ENCODE results near the gene CDK6. TPM values are rescaled to one million over a fixed set of nuclear protein-coding genes. Genes with fewer than 3 reads are reported as not detected.
"Not testable (repeated sequence)": the region's sequence is repeated elsewhere in the genome, so short reads cannot be mapped to it uniquely, and the experiment has no call there.

The CDK6 gene
- 100 to 1,000 TPM; 151 to 222 TPM for total RNA-seq

- Mint-ChIP-seq H3K4me3 (peak within 1 kb of the TSS; percentile 96), H3K9me3 (no peaks in the 10 kb centered on the region), H3K36me3 (ENCODE audit: low read depth) (peaks cover 44% of the 10 kb centered on the region), H3K27me3 (peaks cover 3% of the 10 kb centered on the region), H3K4me1 (peaks cover 12% of the 10 kb centered on the region), H3K27ac (peak within 1 kb of the TSS; percentile 98)
- peak; percentile 20 for ATAC-seq (replicated peaks)
Observed at GRCh38 chr7:92836489-92836999, at the start of gene CDK6. TSS of gene CDK6 (minus strand) at chr7:92836573. CDS start at chr7:92833323, 3,250 bp downstream.

- not testable (repeated sequence) for H3K27me3 Mint-ChIP-seq; ATAC-seq (replicated peaks); H3K4me1 Mint-ChIP-seq; H3K36me3 Mint-ChIP-seq (ENCODE audit: low read depth); H3K4me3 Mint-ChIP-seq; H3K27ac Mint-ChIP-seq
- H3K9me3 Mint-ChIP-seq: peaks cover 17% of the 10 kb centered on the region
Observed at GRCh38 chr7:92886039-92886438, 49.7 kb upstream of the CDK6 start.

GRCh38 chr7:92884218-92884617, 47.8 kb upstream of the CDK6 start:
- Mint-ChIP-seq H3K27me3 (no peaks in the 10 kb centered on the region), H3K4me1 (peaks cover 11% of the 10 kb centered on the region), H3K27ac (no peak overlapping the region), H3K9me3 (peaks cover 17% of the 10 kb centered on the region), H3K4me3 (no peak overlapping the region), H3K36me3 (ENCODE audit: low read depth) (no peaks in the 10 kb centered on the region)
- no peak for ATAC-seq (replicated peaks)

- H3K4me1 Mint-ChIP-seq: peaks cover 11% of the 10 kb centered on the region
- H3K36me3 Mint-ChIP-seq (ENCODE audit: low read depth): no peaks in the 10 kb centered on the region
- no peak overlapping the region for H3K4me3 Mint-ChIP-seq
- H3K27ac Mint-ChIP-seq: no peak overlapping the region
- no peaks in the 10 kb centered on the region for H3K27me3 Mint-ChIP-seq
- peaks cover 12% of the 10 kb centered on the region for H3K9me3 Mint-ChIP-seq
- ATAC-seq (replicated peaks): no peak
Observed at GRCh38 chr7:92882760-92883159, 46.4 kb upstream of the CDK6 start.

- Mint-ChIP-seq H3K9me3 (peaks cover 11% of the 10 kb centered on the region), H3K4me1 (peaks cover 16% of the 10 kb centered on the region), H3K4me3 (no peak overlapping the region), H3K36me3 (ENCODE audit: low read depth) (no peaks in the 10 kb centered on the region), H3K27ac (peak overlapping the region; percentile 11), H3K27me3 (no peaks in the 10 kb centered on the region)
- ATAC-seq (replicated peaks): peak; percentile 59
Observed at GRCh38 chr7:92881091-92881485, 44.7 kb upstream of the CDK6 start.

GRCh38 chr7:92880212-92881090, 44.1 kb upstream of the CDK6 start:
- no peak overlapping the region for H3K27ac Mint-ChIP-seq
- peak; percentile 22 for ATAC-seq (replicated peaks)
- peaks cover 11% of the 10 kb centered on the region for H3K9me3 Mint-ChIP-seq

GRCh38 chr7:92877367-92877766, 41.0 kb upstream of the CDK6 start:
- no peak overlapping the region for H3K4me3 Mint-ChIP-seq
- no peaks in the 10 kb centered on the region for H3K36me3 Mint-ChIP-seq (ENCODE audit: low read depth)
- no peaks in the 10 kb centered on the region for H3K27me3 Mint-ChIP-seq
- no peak overlapping the region for H3K27ac Mint-ChIP-seq
- no peak for ATAC-seq (replicated peaks)
- H3K9me3 Mint-ChIP-seq: peaks cover 5% of the 10 kb centered on the region
- peaks cover 23% of the 10 kb centered on the region for H3K4me1 Mint-ChIP-seq

More at GRCh38 chr7:92880212-92881090, 44.1 kb upstream of the CDK6 start:
- Mint-ChIP-seq H3K4me1 (peaks cover 17% of the 10 kb centered on the region), H3K27me3 (no peaks in the 10 kb centered on the region), H3K36me3 (ENCODE audit: low read depth) (no peaks in the 10 kb centered on the region), H3K4me3 (no peak overlapping the region)

- ATAC-seq (replicated peaks): no peak
- Mint-ChIP-seq H3K4me1 (peaks cover 23% of the 10 kb centered on the region), H3K27ac (peak overlapping the region; percentile 40), H3K9me3 (peaks cover 5% of the 10 kb centered on the region), H3K27me3 (no peaks in the 10 kb centered on the region), H3K4me3 (no peak overlapping the region), H3K36me3 (ENCODE audit: low read depth) (no peaks in the 10 kb centered on the region)
Observed at GRCh38 chr7:92876836-92877235, 40.5 kb upstream of the CDK6 start.

- peak; percentile 91 for ATAC-seq (replicated peaks)
- Mint-ChIP-seq H3K27ac (peak overlapping the region; percentile 75), H3K4me3 (peak overlapping the region; percentile 4)
Observed at GRCh38 chr7:92875719-92876118, 39.3 kb upstream of the CDK6 start.

GRCh38 chr7:92875173-92875572, 38.8 kb upstream of the CDK6 start:
- peak; percentile 59 for ATAC-seq (replicated peaks)
- Mint-ChIP-seq H3K36me3 (ENCODE audit: low read depth) (no peaks in the 10 kb centered on the region), H3K27me3 (no peaks in the 10 kb centered on the region)

More at GRCh38 chr7:92875719-92876118, 39.3 kb upstream of the CDK6 start:
- H3K9me3 Mint-ChIP-seq: no peaks in the 10 kb centered on the region
- no peaks in the 10 kb centered on the region for H3K36me3 Mint-ChIP-seq (ENCODE audit: low read depth)
- H3K4me1 Mint-ChIP-seq: peaks cover 15% of the 10 kb centered on the region
- no peaks in the 10 kb centered on the region for H3K27me3 Mint-ChIP-seq

GRCh38 chr7:92874567-92874966, 38.2 kb upstream of the CDK6 start:
- Mint-ChIP-seq H3K9me3 (peaks cover 4% of the 10 kb centered on the region), H3K4me1 (peaks cover 12% of the 10 kb centered on the region), H3K36me3 (ENCODE audit: low read depth) (no peaks in the 10 kb centered on the region), H3K27me3 (no peaks in the 10 kb centered on the region), H3K27ac (peak overlapping the region; percentile 75), H3K4me3 (peak overlapping the region; percentile 4)
- ATAC-seq (replicated peaks): no peak

More at GRCh38 chr7:92875173-92875572, 38.8 kb upstream of the CDK6 start:
- Mint-ChIP-seq H3K4me1 (peaks cover 15% of the 10 kb centered on the region), H3K9me3 (no peaks in the 10 kb centered on the region), H3K4me3 (peak overlapping the region; percentile 4), H3K27ac (peak overlapping the region; percentile 75)

GRCh38 chr7:92873776-92874175, 37.4 kb upstream of the CDK6 start:
- ATAC-seq (replicated peaks): no peak
- Mint-ChIP-seq H3K36me3 (ENCODE audit: low read depth) (no peaks in the 10 kb centered on the region), H3K4me3 (no peak overlapping the region), H3K27ac (no peak overlapping the region), H3K9me3 (peaks cover 7% of the 10 kb centered on the region), H3K4me1 (peaks cover 12% of the 10 kb centered on the region), H3K27me3 (no peaks in the 10 kb centered on the region)

GRCh38 chr7:92872701-92873100, 36.3 kb upstream of the CDK6 start:
- no peak overlapping the region for H3K27ac Mint-ChIP-seq
- peaks cover 12% of the 10 kb centered on the region for H3K4me1 Mint-ChIP-seq
- no peaks in the 10 kb centered on the region for H3K36me3 Mint-ChIP-seq (ENCODE audit: low read depth)
- H3K9me3 Mint-ChIP-seq: peaks cover 14% of the 10 kb centered on the region
- ATAC-seq (replicated peaks): no peak
- no peaks in the 10 kb centered on the region for H3K27me3 Mint-ChIP-seq
- H3K4me3 Mint-ChIP-seq: no peak overlapping the region

GRCh38 chr7:92868683-92869293, 32.4 kb upstream of the CDK6 start:
- no peak for ATAC-seq (replicated peaks)
- Mint-ChIP-seq H3K36me3 (ENCODE audit: low read depth) (no peaks in the 10 kb centered on the region), H3K9me3 (peaks cover 18% of the 10 kb centered on the region)

GRCh38 chr7:92864169-92864568, 27.8 kb upstream of the CDK6 start:
- H3K27ac Mint-ChIP-seq: peak overlapping the region; percentile 6
- H3K4me1 Mint-ChIP-seq; H3K36me3 Mint-ChIP-seq (ENCODE audit: low read depth); H3K27me3 Mint-ChIP-seq: not testable (repeated sequence)
- ATAC-seq (replicated peaks): peak; percentile 83
- peak overlapping the region; percentile 1 for H3K4me3 Mint-ChIP-seq
- H3K9me3 Mint-ChIP-seq: peaks cover 15% of the 10 kb centered on the region

More at GRCh38 chr7:92868683-92869293, 32.4 kb upstream of the CDK6 start:
- Mint-ChIP-seq H3K27ac (no peak overlapping the region), H3K4me3 (no peak overlapping the region), H3K4me1 (peaks cover 6% of the 10 kb centered on the region), H3K27me3 (no peaks in the 10 kb centered on the region)
